ENCODE measurements around the gene TMEM213. TPM values are rescaled to one million over a fixed set of nuclear protein-coding genes. Genes with fewer than 3 reads are reported as not detected.

The TMEM213 gene
- total RNA-seq, 1 experiment from 2014 or later, result not detected

DNA sequence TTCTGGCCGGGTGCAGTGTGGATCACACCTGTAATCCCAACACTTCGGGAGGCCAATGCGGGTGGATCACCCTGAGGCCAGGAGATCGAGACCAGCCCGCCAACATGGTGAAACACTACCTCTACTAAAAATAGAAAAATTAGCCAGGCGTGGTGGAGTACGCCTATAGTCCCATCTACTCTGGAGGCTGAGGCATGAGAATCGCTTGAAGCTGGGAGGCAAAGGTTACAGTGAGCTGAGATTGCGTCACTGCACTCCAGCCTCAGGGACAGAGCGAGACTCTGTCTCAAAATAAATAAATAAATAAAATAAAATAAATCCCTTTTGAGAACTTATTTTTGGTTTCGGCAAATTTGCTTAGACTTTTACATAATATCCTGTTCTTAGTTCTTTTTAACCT lies 31.5 kb downstream of the TMEM213 start (continued):
- TF ChIP-seq ELF1 (IDR thresholded peaks at IDR 0.05; ENCODE audit: borderline replicate concordance, low read depth), result no peak

- intact Hi-C loops (cut with micrococcal nuclease), result no loop called here
- H3K27ac ChIP-seq (ENCODE audit: low read depth, low read length), result no peak overlapping the region
- no peaks in the 10 kb centered on the region for H3K4me1 ChIP-seq (ENCODE audit: control insufficient read depth in 1 of 2, insufficient read depth in 2 of 2, low read length in 2 of 2)
- no peaks in the 10 kb centered on the region for H3K79me2 ChIP-seq (ENCODE audit: insufficient read depth, low read length)
- no peaks in the 10 kb centered on the region for H4K20me1 ChIP-seq (ENCODE audit: insufficient read depth)
- no peaks in the 10 kb centered on the region for H3K36me3 ChIP-seq (ENCODE audit: control insufficient read depth in 1 of 2, insufficient read depth in 2 of 2, low read length in 2 of 2)
- H3K9me3 ChIP-seq (ENCODE audit: control insufficient read depth in 1 of 2, insufficient read depth in 1 of 2, low read depth in 1 of 2, low read length in 2 of 2), result no peaks in the 10 kb centered on the region
- DNase-seq (ENCODE audit: low read depth, low spot score) (no peak), ATAC-seq (no peak)
- TF ChIP-seq EZH2 (IDR thresholded peaks at IDR 0.05), result no peak
- no peak for TF ChIP-seq ELF1 (IDR thresholded peaks at IDR 0.05; ENCODE audit: borderline replicate concordance, low read depth)
- TF ChIP-seq, protein P1, sequence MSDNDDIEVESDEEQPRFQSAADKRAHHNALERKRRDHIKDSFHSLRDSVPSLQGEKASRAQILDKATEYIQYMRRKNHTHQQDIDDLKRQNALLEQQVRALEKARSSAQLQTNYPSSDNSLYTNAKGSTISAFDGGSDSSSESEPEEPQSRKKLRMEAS (IDR thresholded peaks at IDR 0.05), result no peak
- no peak for TF ChIP-seq RAD21 (IDR thresholded peaks at IDR 0.05; ENCODE audit: low read depth)
- TF ChIP-seq, protein P2, sequence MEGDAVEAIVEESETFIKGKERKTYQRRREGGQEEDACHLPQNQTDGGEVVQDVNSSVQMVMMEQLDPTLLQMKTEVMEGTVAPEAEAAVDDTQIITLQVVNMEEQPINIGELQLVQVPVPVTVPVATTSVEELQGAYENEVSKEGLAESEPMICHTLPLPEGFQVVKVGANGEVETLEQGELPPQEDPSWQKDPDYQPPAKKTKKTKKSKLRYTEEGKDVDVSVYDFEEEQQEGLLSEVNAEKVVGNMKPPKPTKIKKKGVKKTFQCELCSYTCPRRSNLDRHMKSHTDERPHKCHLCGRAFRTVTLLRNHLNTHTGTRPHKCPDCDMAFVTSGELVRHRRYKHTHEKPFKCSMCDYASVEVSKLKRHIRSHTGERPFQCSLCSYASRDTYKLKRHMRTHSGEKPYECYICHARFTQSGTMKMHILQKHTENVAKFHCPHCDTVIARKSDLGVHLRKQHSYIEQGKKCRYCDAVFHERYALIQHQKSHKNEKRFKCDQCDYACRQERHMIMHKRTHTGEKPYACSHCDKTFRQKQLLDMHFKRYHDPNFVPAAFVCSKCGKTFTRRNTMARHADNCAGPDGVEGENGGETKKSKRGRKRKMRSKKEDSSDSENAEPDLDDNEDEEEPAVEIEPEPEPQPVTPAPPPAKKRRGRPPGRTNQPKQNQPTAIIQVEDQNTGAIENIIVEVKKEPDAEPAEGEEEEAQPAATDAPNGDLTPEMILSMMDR (IDR thresholded peaks at IDR 0.05 in 2 of 3, conservative IDR thresholded peaks at IDR 0.05 in 1 of 3; ENCODE audit: borderline replicate concordance in 1 of 3, insufficient read depth in 1 of 3, low read depth in 2 of 3, low read length in 2 of 3), result no peak
- no peak for TF ChIP-seq CBX3 (IDR thresholded peaks at IDR 0.05; ENCODE audit: low read depth)
- TF ChIP-seq, protein P3, sequence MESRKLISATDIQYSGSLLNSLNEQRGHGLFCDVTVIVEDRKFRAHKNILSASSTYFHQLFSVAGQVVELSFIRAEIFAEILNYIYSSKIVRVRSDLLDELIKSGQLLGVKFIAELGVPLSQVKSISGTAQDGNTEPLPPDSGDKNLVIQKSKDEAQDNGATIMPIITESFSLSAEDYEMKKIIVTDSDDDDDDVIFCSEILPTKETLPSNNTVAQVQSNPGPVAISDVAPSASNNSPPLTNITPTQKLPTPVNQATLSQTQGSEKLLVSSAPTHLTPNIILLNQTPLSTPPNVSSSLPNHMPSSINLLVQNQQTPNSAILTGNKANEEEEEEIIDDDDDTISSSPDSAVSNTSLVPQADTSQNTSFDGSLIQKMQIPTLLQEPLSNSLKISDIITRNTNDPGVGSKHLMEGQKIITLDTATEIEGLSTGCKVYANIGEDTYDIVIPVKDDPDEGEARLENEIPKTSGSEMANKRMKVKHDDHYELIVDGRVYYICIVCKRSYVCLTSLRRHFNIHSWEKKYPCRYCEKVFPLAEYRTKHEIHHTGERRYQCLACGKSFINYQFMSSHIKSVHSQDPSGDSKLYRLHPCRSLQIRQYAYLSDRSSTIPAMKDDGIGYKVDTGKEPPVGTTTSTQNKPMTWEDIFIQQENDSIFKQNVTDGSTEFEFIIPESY (IDR thresholded peaks at IDR 0.05; ENCODE audit: extremely low read depth, insufficient replicate concordance, low read length), result no peak
- TF ChIP-seq SRF (IDR thresholded peaks at IDR 0.05; ENCODE audit: low read depth), result no peak
- no peak for TF ChIP-seq FOSL1 (IDR thresholded peaks at IDR 0.05; ENCODE audit: low read depth)
- TF ChIP-seq POLR2AphosphoS5 (IDR thresholded peaks at IDR 0.05; ENCODE audit: low read depth, low read length), result no peak
- TF ChIP-seq, protein P4, sequence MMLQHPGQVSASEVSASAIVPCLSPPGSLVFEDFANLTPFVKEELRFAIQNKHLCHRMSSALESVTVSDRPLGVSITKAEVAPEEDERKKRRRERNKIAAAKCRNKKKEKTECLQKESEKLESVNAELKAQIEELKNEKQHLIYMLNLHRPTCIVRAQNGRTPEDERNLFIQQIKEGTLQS (IDR thresholded peaks at IDR 0.05), result no peak
- TF ChIP-seq EGR1 (IDR thresholded peaks at IDR 0.05; ENCODE audit: low read depth), result no peak
- no peak for TF ChIP-seq ZFX (IDR thresholded peaks at IDR 0.05)
- TF ChIP-seq, protein P5, sequence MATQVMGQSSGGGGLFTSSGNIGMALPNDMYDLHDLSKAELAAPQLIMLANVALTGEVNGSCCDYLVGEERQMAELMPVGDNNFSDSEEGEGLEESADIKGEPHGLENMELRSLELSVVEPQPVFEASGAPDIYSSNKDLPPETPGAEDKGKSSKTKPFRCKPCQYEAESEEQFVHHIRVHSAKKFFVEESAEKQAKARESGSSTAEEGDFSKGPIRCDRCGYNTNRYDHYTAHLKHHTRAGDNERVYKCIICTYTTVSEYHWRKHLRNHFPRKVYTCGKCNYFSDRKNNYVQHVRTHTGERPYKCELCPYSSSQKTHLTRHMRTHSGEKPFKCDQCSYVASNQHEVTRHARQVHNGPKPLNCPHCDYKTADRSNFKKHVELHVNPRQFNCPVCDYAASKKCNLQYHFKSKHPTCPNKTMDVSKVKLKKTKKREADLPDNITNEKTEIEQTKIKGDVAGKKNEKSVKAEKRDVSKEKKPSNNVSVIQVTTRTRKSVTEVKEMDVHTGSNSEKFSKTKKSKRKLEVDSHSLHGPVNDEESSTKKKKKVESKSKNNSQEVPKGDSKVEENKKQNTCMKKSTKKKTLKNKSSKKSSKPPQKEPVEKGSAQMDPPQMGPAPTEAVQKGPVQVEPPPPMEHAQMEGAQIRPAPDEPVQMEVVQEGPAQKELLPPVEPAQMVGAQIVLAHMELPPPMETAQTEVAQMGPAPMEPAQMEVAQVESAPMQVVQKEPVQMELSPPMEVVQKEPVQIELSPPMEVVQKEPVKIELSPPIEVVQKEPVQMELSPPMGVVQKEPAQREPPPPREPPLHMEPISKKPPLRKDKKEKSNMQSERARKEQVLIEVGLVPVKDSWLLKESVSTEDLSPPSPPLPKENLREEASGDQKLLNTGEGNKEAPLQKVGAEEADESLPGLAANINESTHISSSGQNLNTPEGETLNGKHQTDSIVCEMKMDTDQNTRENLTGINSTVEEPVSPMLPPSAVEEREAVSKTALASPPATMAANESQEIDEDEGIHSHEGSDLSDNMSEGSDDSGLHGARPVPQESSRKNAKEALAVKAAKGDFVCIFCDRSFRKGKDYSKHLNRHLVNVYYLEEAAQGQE (IDR thresholded peaks at IDR 0.05; ENCODE audit: low read depth), result no peak
- no peak for TF ChIP-seq TCF7L2 (IDR thresholded peaks at IDR 0.05; ENCODE audit: borderline replicate concordance, extremely low read depth, insufficient read depth, insufficient read length)
- no peak for TF ChIP-seq POLR2A (IDR thresholded peaks at IDR 0.05; ENCODE audit: borderline replicate concordance, extremely low read depth, insufficient read depth, insufficient read length)
- no peak for TF ChIP-seq SIN3A (IDR thresholded peaks at IDR 0.05; ENCODE audit: low read depth)
- TF ChIP-seq SP1 (IDR thresholded peaks at IDR 0.05; ENCODE audit: low read depth), result no peak
- no peak for TF ChIP-seq CEBPB (IDR thresholded peaks at IDR 0.05; ENCODE audit: low read depth)
- TF ChIP-seq EZH2phosphoT487 (IDR thresholded peaks at IDR 0.05; ENCODE audit: borderline replicate concordance), result no peak
- H3K9me2 ChIP-seq (ENCODE audit: insufficient read depth), result no peaks in the 10 kb centered on the region
- H3K27me3 ChIP-seq (ENCODE audit: insufficient read depth, low read length), result no peaks in the 10 kb centered on the region; the same call in 1 of the 2 replicates
- H3K4me2 ChIP-seq (ENCODE audit: low read length), result no peak overlapping the region
- H2AFZ ChIP-seq (ENCODE audit: low read depth, low read length, poor library complexity, severe bottlenecking), result no peak overlapping the region
- ChIA-PET POLR2A (no interaction called here), CTCF (no interaction called here), RAD21 (ENCODE audit: low non-redundant PET in 1 of 2, low total read pairs in 2 of 2, uncharacterized antibody in 2 of 2, unreplicated experiment in 2 of 2) (no interaction called here)
- no peak overlapping the region for H3K4me3 ChIP-seq (replicated peaks in 1 of 2; ENCODE audit: low read depth in 1 of 2, low read length in 2 of 2)
- BruUV-seq (replicated peaks), result no TSS peak
- no peak overlapping the region for H3K9ac ChIP-seq (ENCODE audit: low read length)
Measured at GRCh38 chr7:138832966-138833365, 35.2 kb downstream of the TMEM213 start.
